Measurements from ENCODE around the gene LCE1D. TPM values are rescaled to one million over a fixed set of nuclear protein-coding genes. Genes with fewer than 3 reads are reported as not detected.

Gene LCE1D
- total and polyA plus RNA-seq, 4 experiments from 2014 or later, result not detected

GRCh38 chr1:152777510-152778137 lies 18.9 kb upstream of the LCE1D start:
- H3K27ac ChIP-seq (ENCODE audit: low read depth, low read length), result no peak overlapping the region
- Mint-ChIP-seq H3K27me3 (peaks cover 14 to 17% of the 10 kb centered on the region in 2 donors), H3K36me3 (no peaks in the 10 kb centered on the region), H3K4me1 (no peaks in the 10 kb centered on the region), H3K9me3 (peaks cover 0 to 7% (median 0%) of the 10 kb centered on the region in 8 donors), H3K27ac (no peak overlapping the region), H3K4me3 (no peak overlapping the region)
- no peaks in the 10 kb centered on the region for H3K36me3 ChIP-seq (ENCODE audit: insufficient read depth, low read length)
- no peak overlapping the region for H3K4me3 ChIP-seq (ENCODE audit: low read length in 2 of 2)
- POLR2A ChIA-PET (ENCODE audit: partially characterized antibody), result no interaction called here
- H3K27me3 ChIP-seq (ENCODE audit: insufficient read depth, low read length), result no peaks in the 10 kb centered on the region
- H3K4me1 ChIP-seq (ENCODE audit: insufficient read depth, low read length), result no peaks in the 10 kb centered on the region
- CTCF ChIA-PET (ENCODE audit: partially characterized antibody), result no interaction called here
- intact Hi-C loops (cut with micrococcal nuclease), result no loop called here
- H3K9me3 ChIP-seq (ENCODE audit: control insufficient read depth in 1 of 2, low read length in 2 of 2), result no peaks in the 10 kb centered on the region
- DNase-seq, result no peak

GRCh38 chr1:152783095-152783494 lies 13.4 kb upstream of the LCE1D start:
- Mint-ChIP-seq H3K36me3 (no peaks in the 10 kb centered on the region), H3K27me3 (peaks cover 13 to 44% of the 10 kb centered on the region in 2 donors), H3K27ac (no peak overlapping the region), H3K9me3 (no peaks in the 10 kb centered on the region), H3K4me3 (no peak overlapping the region), H3K4me1 (no peaks in the 10 kb centered on the region)
- intact Hi-C loops (cut with micrococcal nuclease), result no loop called here
- no peak for DNase-seq
- H3K4me3 ChIP-seq (ENCODE audit: low read length in 2 of 2), result no peak overlapping the region
- H3K27ac ChIP-seq (ENCODE audit: low read depth, low read length), result no peak overlapping the region
- ChIA-PET POLR2A (ENCODE audit: partially characterized antibody) (no interaction called here), CTCF (ENCODE audit: partially characterized antibody) (no interaction called here)
- H3K36me3 ChIP-seq (ENCODE audit: insufficient read depth, low read length), result no peaks in the 10 kb centered on the region
- H3K4me1 ChIP-seq (ENCODE audit: insufficient read depth, low read length), result no peaks in the 10 kb centered on the region
- H3K9me3 ChIP-seq (ENCODE audit: control insufficient read depth in 1 of 2, low read length in 2 of 2), result no peaks in the 10 kb centered on the region
- peaks cover 4% of the 10 kb centered on the region for H3K27me3 ChIP-seq (ENCODE audit: insufficient read depth, low read length)

DNA sequence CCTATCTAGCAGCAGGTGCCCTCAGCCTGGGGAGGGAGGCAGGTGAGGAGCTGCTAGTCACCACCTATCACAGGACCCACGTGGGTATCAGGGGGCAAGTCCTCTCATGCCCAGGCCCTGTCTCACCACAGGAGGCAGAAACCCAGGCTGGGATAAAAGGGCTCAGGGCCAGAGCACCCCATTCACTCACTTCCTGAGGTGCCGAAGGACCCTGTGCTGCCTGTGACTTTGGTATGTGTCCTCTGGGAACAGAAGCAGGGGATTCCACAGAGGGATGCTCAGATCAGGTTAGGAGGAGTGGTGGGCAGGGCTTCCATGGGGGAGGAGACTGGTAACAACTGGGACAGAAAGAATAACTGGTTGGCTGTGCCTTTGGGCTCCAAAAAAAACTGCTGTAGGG lies 10.4 kb upstream of the LCE1D start, which contains the start of gene LCE1E:
Gene LCE1E, plus strand, starts transcription at position 181 of the 400 bp plus-strand sequence. CDS start 1,043 bp downstream, outside the sequence.
- Mint-ChIP-seq H3K27ac (no peak within 1 kb of the TSS), H3K4me3 (no peak within 1 kb of the TSS), H3K27me3 (peaks cover 15 to 46% of the 10 kb centered on the region in 2 donors), H3K36me3 (no peaks in the 10 kb centered on the region), H3K4me1 (no peaks in the 10 kb centered on the region), H3K9me3 (no peaks in the 10 kb centered on the region)
- no peaks in the 10 kb centered on the region for H3K36me3 ChIP-seq (ENCODE audit: insufficient read depth, low read length)
- no peaks in the 10 kb centered on the region for H3K4me1 ChIP-seq (ENCODE audit: insufficient read depth, low read length)
- H3K9me3 ChIP-seq (ENCODE audit: control insufficient read depth in 1 of 2, low read length in 2 of 2), result no peaks in the 10 kb centered on the region
- H3K27ac ChIP-seq (ENCODE audit: low read depth, low read length), result no peak within 1 kb of the TSS
- no peak within 1 kb of the TSS for H3K4me3 ChIP-seq (ENCODE audit: low read length in 2 of 2)
- DNase-seq, result no peak
- intact Hi-C loops (cut with micrococcal nuclease), result no loop called here
- CTCF ChIA-PET (ENCODE audit: partially characterized antibody), result no interaction called here
- peaks cover 4% of the 10 kb centered on the region for H3K27me3 ChIP-seq (ENCODE audit: insufficient read depth, low read length)
- POLR2A ChIA-PET (ENCODE audit: partially characterized antibody), result no interaction called here

DNA sequence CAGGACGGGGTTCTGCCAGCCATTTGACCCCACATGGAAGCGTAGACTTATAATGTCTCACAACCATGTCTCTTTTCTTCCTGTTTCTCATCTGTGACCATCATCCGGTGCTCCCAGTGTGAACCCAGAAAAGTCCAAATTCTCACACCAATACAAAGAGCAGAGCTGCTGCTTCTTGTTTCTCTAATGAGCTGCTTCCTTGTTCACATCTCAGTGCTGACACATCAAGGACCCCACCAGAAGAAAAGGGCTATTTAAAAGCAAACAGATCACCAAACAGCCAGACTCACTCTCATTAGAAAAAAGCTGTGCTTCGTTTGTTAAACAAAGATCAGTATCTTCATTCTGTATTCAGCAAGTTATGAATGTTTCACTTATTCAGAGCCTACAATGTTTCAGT lies 835 bp upstream of the LCE1D start:
- Histone ChIP-seq H3K36me3 (ENCODE audit: insufficient read depth, low read length) (no peaks in the 10 kb centered on the region), H3K4me3 (ENCODE audit: low read length in 2 of 2) (no peak overlapping the region), H3K27me3 (ENCODE audit: insufficient read depth, low read length) (no peaks in the 10 kb centered on the region), H3K9me3 (ENCODE audit: control insufficient read depth in 1 of 2, low read length in 2 of 2) (no peaks in the 10 kb centered on the region), H3K27ac (ENCODE audit: low read depth, low read length) (no peak overlapping the region), H3K4me1 (ENCODE audit: insufficient read depth, low read length) (no peaks in the 10 kb centered on the region)
- ChIA-PET POLR2A (ENCODE audit: partially characterized antibody) (no interaction called here), CTCF (ENCODE audit: partially characterized antibody) (no interaction called here)
- intact Hi-C loops (cut with micrococcal nuclease), result no loop called here
- H3K27me3 Mint-ChIP-seq, result peaks cover 5 to 18% of the 10 kb centered on the region in 2 donors
- H3K36me3 Mint-ChIP-seq, result no peaks in the 10 kb centered on the region
- DNase-seq, result no peak
- no peak overlapping the region for H3K4me3 Mint-ChIP-seq
- peaks cover 0 to 1% (median 0%) of the 10 kb centered on the region in 8 donors for H3K9me3 Mint-ChIP-seq
- H3K27ac Mint-ChIP-seq, result no peak overlapping the region
- no peaks in the 10 kb centered on the region for H3K4me1 Mint-ChIP-seq

GRCh38 chr1:152801333-152801732 lies 4.8 kb downstream of the LCE1D start:
- ChIA-PET CTCF (ENCODE audit: partially characterized antibody) (no interaction called here), POLR2A (ENCODE audit: partially characterized antibody) (no interaction called here)
- Mint-ChIP-seq H3K4me1 (no peaks in the 10 kb centered on the region), H3K36me3 (no peaks in the 10 kb centered on the region), H3K4me3 (no peak overlapping the region), H3K27me3 (peaks cover 27% of the 10 kb centered on the region in 2 donors), H3K9me3 (peaks cover 0 to 2% (median 0%) of the 10 kb centered on the region in 8 donors), H3K27ac (no peak overlapping the region)
- Histone ChIP-seq H3K9me3 (ENCODE audit: control insufficient read depth in 1 of 2, low read length in 2 of 2) (no peaks in the 10 kb centered on the region), H3K4me3 (ENCODE audit: low read length in 2 of 2) (no peak overlapping the region), H3K27ac (ENCODE audit: low read depth, low read length) (no peak overlapping the region), H3K27me3 (ENCODE audit: insufficient read depth, low read length) (no peaks in the 10 kb centered on the region), H3K4me1 (ENCODE audit: insufficient read depth, low read length) (no peaks in the 10 kb centered on the region), H3K36me3 (ENCODE audit: insufficient read depth, low read length) (no peaks in the 10 kb centered on the region)
- intact Hi-C loops (cut with micrococcal nuclease), result no loop called here
- no peak for DNase-seq

GRCh38 chr1:152806576-152806975 lies 10.1 kb downstream of the LCE1D start, which contains the start of gene LCE1C:
LCE1C (minus strand) TSS chr1:152806651; CDS start chr1:152805478, 1,173 bp downstream.
- H3K36me3 ChIP-seq (ENCODE audit: insufficient read depth, low read length), result no peaks in the 10 kb centered on the region
- Mint-ChIP-seq H3K27ac (no peak within 1 kb of the TSS), H3K4me1 (no peaks in the 10 kb centered on the region), H3K4me3 (no peak within 1 kb of the TSS), H3K36me3 (no peaks in the 10 kb centered on the region), H3K27me3 (peaks cover 18 to 25% of the 10 kb centered on the region in 2 donors), H3K9me3 (peaks cover 0 to 2% (median 0%) of the 10 kb centered on the region in 8 donors)
- H3K27ac ChIP-seq (ENCODE audit: low read depth, low read length), result no peak within 1 kb of the TSS
- no peak for DNase-seq
- no peaks in the 10 kb centered on the region for H3K27me3 ChIP-seq (ENCODE audit: insufficient read depth, low read length)
- no peak within 1 kb of the TSS for H3K4me3 ChIP-seq (ENCODE audit: low read length in 2 of 2)
- no peaks in the 10 kb centered on the region for H3K4me1 ChIP-seq (ENCODE audit: insufficient read depth, low read length)
- ChIA-PET CTCF (ENCODE audit: partially characterized antibody) (no interaction called here), POLR2A (ENCODE audit: partially characterized antibody) (no interaction called here)
- intact Hi-C loops (cut with micrococcal nuclease), result no loop called here
- no peaks in the 10 kb centered on the region for H3K9me3 ChIP-seq (ENCODE audit: control insufficient read depth in 1 of 2, low read length in 2 of 2)

DNA sequence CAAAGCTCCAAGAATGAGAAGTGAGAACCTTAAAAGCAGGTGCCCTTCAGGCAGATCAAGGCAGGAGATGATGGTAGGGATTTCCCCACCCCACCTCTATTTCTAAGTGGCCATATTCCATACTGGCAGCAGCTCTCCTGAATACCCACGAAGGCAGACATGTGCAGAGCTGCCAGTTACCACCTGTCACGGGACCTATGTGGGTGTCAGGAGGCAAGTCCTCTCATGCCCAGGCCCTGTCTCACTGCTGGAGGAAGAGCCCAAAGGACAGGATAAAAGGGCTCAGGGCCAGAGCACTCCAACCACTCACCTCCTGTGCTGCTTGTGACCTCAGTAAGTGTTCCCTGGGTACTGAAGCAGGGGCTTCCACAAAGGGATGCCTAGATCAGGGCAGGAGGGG lies 14.5 kb downstream of the LCE1D start:
- Mint-ChIP-seq H3K27me3 (peaks cover 3 to 13% of the 10 kb centered on the region in 2 donors), H3K27ac (no peak overlapping the region)

More for the DNA sequence above, 14.5 kb downstream of the LCE1D start:
- H3K9me3 Mint-ChIP-seq, result peaks cover 0 to 2% (median 0%) of the 10 kb centered on the region in 8 donors
- H3K36me3 ChIP-seq (ENCODE audit: insufficient read depth, low read length), result no peaks in the 10 kb centered on the region
- H3K27ac ChIP-seq (ENCODE audit: low read depth, low read length), result no peak overlapping the region
- H3K27me3 ChIP-seq (ENCODE audit: insufficient read depth, low read length), result no peaks in the 10 kb centered on the region
- H3K4me3 ChIP-seq (ENCODE audit: low read length in 2 of 2), result no peak overlapping the region
- no peaks in the 10 kb centered on the region for H3K4me1 ChIP-seq (ENCODE audit: insufficient read depth, low read length)
- no peaks in the 10 kb centered on the region for H3K9me3 ChIP-seq (ENCODE audit: control insufficient read depth in 1 of 2, low read length in 2 of 2)
- no peaks in the 10 kb centered on the region for H3K4me1 Mint-ChIP-seq
- intact Hi-C loops (cut with micrococcal nuclease), result no loop called here
- POLR2A ChIA-PET (ENCODE audit: partially characterized antibody), result no interaction called here
- DNase-seq, result no peak
- H3K4me3 Mint-ChIP-seq, result no peak overlapping the region
- CTCF ChIA-PET (ENCODE audit: partially characterized antibody), result no interaction called here
- H3K36me3 Mint-ChIP-seq, result no peaks in the 10 kb centered on the region

All from CD4-positive, alpha-beta memory T cell (primary cell).